Upper lobe of left lung (tissue), 6 donors: ENCODE data around the gene ZNF12. TPM values are rescaled to one million over a fixed set of nuclear protein-coding genes. Genes with fewer than 3 reads are reported as not detected.

Source experiments
- ATAC-seq, 2 donors: fragments of 200-7000 bp; cut with Tn5 transposase; one replicate each; pipeline ENCODE4 v1.9.1; 2022; ENCODE audit warnings: mild to moderate bottlenecking in 2 of 2, moderate library complexity in 2 of 2; ENCODE audit not compliant: low FRiP score in 2 of 2
- DNase-seq, 2 donors: peaks; one replicate each; pipeline ENCODE4 v3.0.0-alpha.2; 2019 to 2020
- H3K27ac ChIP-seq, 4 donors: fragments of 200-600 bp; sonication (generic); one replicate each; pipeline ENCODE4 v1.5.1; 2016 to 2019
- H3K27me3 ChIP-seq, 4 donors: fragments of 200-600 bp; sonication (generic); one replicate each; pipeline ENCODE4 v1.5.1; 2017 to 2019
- H3K36me3 ChIP-seq, 4 donors: fragments of 200-600 bp; sonication (generic); one replicate each; pipeline ENCODE4 v1.5.1; 2016 to 2019
- H3K4me1 ChIP-seq, 4 donors: fragments of 200-600 bp; sonication (generic); one replicate each; pipeline ENCODE4 v1.5.1; 2018 to 2019
- H3K4me3 ChIP-seq, 4 donors: fragments of 200-600 bp; sonication (generic); one replicate each; pipeline ENCODE4 v1.5.1; 2017 to 2019; ENCODE audit warnings: mild to moderate bottlenecking in 2 of 4, moderate library complexity in 1 of 4
- H3K9me3 ChIP-seq, 4 donors: fragments of 200-600 bp; sonication (generic); one replicate each; pipeline ENCODE4 v1.5.1; 2018 to 2019
- CTCF ChIP-seq, 6 experiments: fragments of 450-650 bp in 4 of 6; fragments of 200-600 bp in 2 of 6; sonication (generic) in 2 of 6; IDR thresholded peaks; one replicate each; pipeline ENCODE4 v1.5.1; 2016 to 2019; ENCODE audit warnings: antibody characterized with exemption in 6 of 6
- EP300 ChIP-seq, 4 donors: sonication (generic); formaldehyde crosslinking; IDR thresholded peaks; one replicate each; pipeline ENCODE4 v1.5.1; 2017; ENCODE audit warnings: antibody characterized with exemption in 4 of 4, control low read depth in 2 of 4
- POLR2A ChIP-seq, 4 donors: fragments of 450-650 bp; IDR thresholded peaks; one replicate each; pipeline ENCODE4 v1.5.1; 2016 to 2017; ENCODE audit warnings: antibody characterized with exemption in 4 of 4, mild to moderate bottlenecking in 2 of 4
- POLR2AphosphoS5 ChIP-seq, 2 donors: sonication (generic); formaldehyde crosslinking; IDR thresholded peaks; one replicate each; pipeline ENCODE4 v1.5.1; 2017; ENCODE audit warnings: antibody characterized with exemption in 2 of 2
- WGBS, 2 donors: methylation state at CpG; one replicate each; pipeline ENCODE4 v1.1.5; 2017 to 2018; 5-methylcytosine and 5-hydroxymethylcytosine counted together
- total RNA-seq, 6 donors: library from RNA; depleted of rRNA in 4 of 6; stranded (reverse); fragments of >200 nt in 4 of 6; gene quantifications; one replicate each; pipeline versions ENCODE4 v1.1.0 to v1.2.1, GENCODE V29; 2016 to 2021
- donor health status: DM: no; HTN: no; CAD: no; lungs with moderate emphysema.
- donor health status: DM: no; HTN: yes; CAD: no; lungs with severe emphysema.

ZNF12 gene
- total RNA-seq, 6 donors from 2014 or later = 15.8 to 28.5 (median 23.9) TPM

DNA sequence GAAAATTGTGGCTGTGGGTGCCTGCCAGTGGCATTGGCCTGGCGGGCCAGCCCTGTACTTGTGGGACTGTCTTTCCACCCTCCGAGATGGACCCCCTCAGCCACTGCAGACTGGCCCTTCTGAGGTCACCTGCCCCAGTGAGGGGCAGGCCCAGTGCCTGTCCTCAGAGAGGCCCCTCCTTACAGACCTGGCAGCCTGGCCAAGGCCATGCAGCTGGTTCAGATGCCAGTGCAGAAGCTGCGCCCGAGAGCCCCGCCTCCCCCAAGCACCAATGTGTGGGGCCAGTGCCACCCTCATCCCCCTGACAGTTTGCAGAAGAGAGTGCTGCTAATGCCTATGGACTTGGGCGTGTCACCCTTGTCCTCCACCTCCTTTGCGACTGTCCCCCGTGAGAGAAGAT is 59.7 kb downstream of the ZNF12 start:
- WGBS, 2 donors = 84 to 87% methylated on average over 5 to 7 of the region's 8 CpGs
- H3K4me1 ChIP-seq = no peaks in the 10 kb centered on the region
- ATAC-seq (no peak), DNase-seq (no peak)
- H3K4me3 ChIP-seq = no peak overlapping the region
- TF ChIP-seq EP300 (IDR thresholded peaks at IDR 0.05) (no peak), POLR2A (IDR thresholded peaks at IDR 0.05) (no peak), CTCF (IDR thresholded peaks at IDR 0.05) (no peak), POLR2AphosphoS5 (IDR thresholded peaks at IDR 0.05) (no peak)
- peaks cover 0 to 4% (median 0%) of the 10 kb centered on the region in 4 donors for H3K9me3 ChIP-seq
- no peaks in the 10 kb centered on the region for H3K27me3 ChIP-seq
- H3K36me3 ChIP-seq = peaks cover 8 to 97% (median 84%) of the 10 kb centered on the region in 4 donors
- H3K27ac ChIP-seq = no peak overlapping the region

GRCh38 chr7:6646465-6646864 is 60.3 kb downstream of the ZNF12 start:
- no peaks in the 10 kb centered on the region for H3K27me3 ChIP-seq
- H3K4me3 ChIP-seq = no peak overlapping the region
- DNase-seq = no peak
- TF ChIP-seq CTCF (IDR thresholded peaks at IDR 0.05) = no peak
- no peak for TF ChIP-seq POLR2A (IDR thresholded peaks at IDR 0.05)
- no peak for TF ChIP-seq POLR2AphosphoS5 (IDR thresholded peaks at IDR 0.05)
- TF ChIP-seq EP300 (IDR thresholded peaks at IDR 0.05) = no peak
- H3K36me3 ChIP-seq = peaks cover 8 to 97% (median 85%) of the 10 kb centered on the region in 4 donors
- peaks cover 0 to 1% (median 0%) of the 10 kb centered on the region in 4 donors for H3K4me1 ChIP-seq
- no peak for ATAC-seq
- 78 to 91% methylated on average over 7 of the region's 8 CpGs for WGBS, 2 donors
- no peak overlapping the region for H3K27ac ChIP-seq
- no peaks in the 10 kb centered on the region for H3K9me3 ChIP-seq

DNA sequence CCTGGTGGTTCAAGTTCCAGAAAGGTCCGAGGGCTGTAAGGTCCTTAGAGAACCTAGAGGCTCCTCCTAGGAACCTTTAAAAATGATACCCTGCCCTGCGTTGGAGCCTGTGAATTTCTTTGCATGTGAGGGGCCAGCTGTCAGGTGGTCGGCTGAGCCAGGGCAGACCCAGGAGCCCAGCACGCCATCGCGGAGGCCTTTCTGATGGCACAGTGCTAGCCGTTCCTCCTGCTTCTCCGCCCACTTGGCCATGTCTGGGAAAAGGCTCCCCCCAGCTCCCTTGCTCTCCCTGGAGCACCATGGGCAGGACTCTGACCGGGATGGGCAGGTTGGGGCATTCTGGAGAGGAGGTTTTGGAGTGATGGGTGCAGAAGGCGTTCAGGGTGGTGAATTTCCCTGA is 62.0 kb downstream of the ZNF12 start:
- no peak for TF ChIP-seq POLR2AphosphoS5 (IDR thresholded peaks at IDR 0.05)
- no peak for TF ChIP-seq POLR2A (IDR thresholded peaks at IDR 0.05)
- TF ChIP-seq EP300 (IDR thresholded peaks at IDR 0.05) = no peak
- no peak for TF ChIP-seq CTCF (IDR thresholded peaks at IDR 0.05)

GRCh38 chr7:6643915-6644625 is 62.7 kb downstream of the ZNF12 start:
- no peak overlapping the region for H3K4me3 ChIP-seq
- TF ChIP-seq CTCF (IDR thresholded peaks at IDR 0.05) (no peak), EP300 (IDR thresholded peaks at IDR 0.05) (no peak)
- no peak overlapping the region for H3K27ac ChIP-seq
- WGBS, 2 donors = 97 to 98% methylated on average over 14 to 21 of the region's 21 CpGs
- no peak for ATAC-seq
- no peaks in the 10 kb centered on the region for H3K9me3 ChIP-seq
- DNase-seq = no peak
- peaks cover 8 to 86% (median 68%) of the 10 kb centered on the region in 4 donors for H3K36me3 ChIP-seq
- H3K27me3 ChIP-seq = no peaks in the 10 kb centered on the region
- H3K4me1 ChIP-seq = peaks cover 5 to 19% (median 8%) of the 10 kb centered on the region in 4 donors

More for the DNA sequence above, 62.0 kb downstream of the ZNF12 start:
- H3K36me3 ChIP-seq = peaks cover 8 to 91% (median 74%) of the 10 kb centered on the region in 4 donors
- H3K4me1 ChIP-seq = peaks cover 1 to 13% (median 3%) of the 10 kb centered on the region in 4 donors
- DNase-seq = no peak
- no peaks in the 10 kb centered on the region for H3K9me3 ChIP-seq
- no peaks in the 10 kb centered on the region for H3K27me3 ChIP-seq
- 96% methylated on average over 5 to 10 of the region's 10 CpGs for WGBS, 2 donors
- no peak overlapping the region for H3K4me3 ChIP-seq
- no peak for ATAC-seq
- no peak overlapping the region for H3K27ac ChIP-seq
